ENCODE results near the gene GALNT10.

Gene GALNT10

GRCh38 chr5:154205441-154206117 is 15.0 kb downstream of the GALNT10 start:
- peaks cover 9% of the 10 kb centered on the region; the same call in 1 of the 2 replicates for H3K4me1 ChIP-seq (ENCODE audit: control insufficient read depth, insufficient read depth, low read length)

GRCh38 chr5:154206311-154206710 is 15.8 kb downstream of the GALNT10 start:
- H3K27ac ChIP-seq (ENCODE audit: low read depth, low read length), result no peak overlapping the region
- H3K9ac ChIP-seq (ENCODE audit: low read depth, low read length), result no peak overlapping the region
- no peaks in the 10 kb centered on the region for H3K27me3 ChIP-seq (ENCODE audit: control insufficient read depth, insufficient read depth, low read length)
- H3K4me1 ChIP-seq (ENCODE audit: control insufficient read depth, insufficient read depth, low read length), result peaks cover 9% of the 10 kb centered on the region; the same call in 1 of the 2 replicates
- H3K4me3 ChIP-seq (ENCODE audit: low read depth, low read length), result no peak overlapping the region
- no peaks in the 10 kb centered on the region for H3K36me3 ChIP-seq (ENCODE audit: control insufficient read depth, insufficient read depth, low read length)
- H3K9me3 ChIP-seq (ENCODE audit: control insufficient read depth, insufficient read depth, low read length), result no peaks in the 10 kb centered on the region

More at GRCh38 chr5:154205441-154206117, 15.0 kb downstream of the GALNT10 start:
- no peak overlapping the region for H3K9ac ChIP-seq (ENCODE audit: low read depth, low read length)
- H3K9me3 ChIP-seq (ENCODE audit: control insufficient read depth, insufficient read depth, low read length), result no peaks in the 10 kb centered on the region
- no peaks in the 10 kb centered on the region for H3K27me3 ChIP-seq (ENCODE audit: control insufficient read depth, insufficient read depth, low read length)
- no peak overlapping the region for H3K4me3 ChIP-seq (ENCODE audit: low read depth, low read length)
- H3K27ac ChIP-seq (ENCODE audit: low read depth, low read length), result no peak overlapping the region
- H3K36me3 ChIP-seq (ENCODE audit: control insufficient read depth, insufficient read depth, low read length), result no peaks in the 10 kb centered on the region

GRCh38 chr5:154207204-154207603 is 16.7 kb downstream of the GALNT10 start:
- Histone ChIP-seq H3K27me3 (ENCODE audit: control insufficient read depth, insufficient read depth, low read length) (no peaks in the 10 kb centered on the region), H3K4me1 (ENCODE audit: control insufficient read depth, insufficient read depth, low read length) (peaks cover 9% of the 10 kb centered on the region; the same call in 1 of the 2 replicates), H3K36me3 (ENCODE audit: control insufficient read depth, insufficient read depth, low read length) (no peaks in the 10 kb centered on the region), H3K9me3 (ENCODE audit: control insufficient read depth, insufficient read depth, low read length) (no peaks in the 10 kb centered on the region), H3K27ac (ENCODE audit: low read depth, low read length) (no peak overlapping the region), H3K9ac (ENCODE audit: low read depth, low read length) (no peak overlapping the region), H3K4me3 (ENCODE audit: low read depth, low read length) (no peak overlapping the region)

GRCh38 chr5:154209591-154210081 is 19.1 kb downstream of the GALNT10 start:
- no peaks in the 10 kb centered on the region for H3K9me3 ChIP-seq (ENCODE audit: control insufficient read depth, insufficient read depth, low read length)
- H3K27me3 ChIP-seq (ENCODE audit: control insufficient read depth, insufficient read depth, low read length), result no peaks in the 10 kb centered on the region
- H3K4me3 ChIP-seq (ENCODE audit: low read depth, low read length), result no peak overlapping the region
- H3K27ac ChIP-seq (ENCODE audit: low read depth, low read length), result no peak overlapping the region
- H3K9ac ChIP-seq (ENCODE audit: low read depth, low read length), result no peak overlapping the region
- 0 out of 2 replicates have a peak, but pooled peaks cover 4% of the 10 kb centered on the region for H3K4me1 ChIP-seq (ENCODE audit: control insufficient read depth, insufficient read depth, low read length)
- H3K36me3 ChIP-seq (ENCODE audit: control insufficient read depth, insufficient read depth, low read length), result no peaks in the 10 kb centered on the region

- 0 out of 2 replicates have a peak, but pooled peaks cover 4% of the 10 kb centered on the region for H3K4me1 ChIP-seq (ENCODE audit: control insufficient read depth, insufficient read depth, low read length)
- no peak overlapping the region for H3K27ac ChIP-seq (ENCODE audit: low read depth, low read length)
- H3K36me3 ChIP-seq (ENCODE audit: control insufficient read depth, insufficient read depth, low read length), result no peaks in the 10 kb centered on the region
- no peak overlapping the region for H3K9ac ChIP-seq (ENCODE audit: low read depth, low read length)
- H3K4me3 ChIP-seq (ENCODE audit: low read depth, low read length), result no peak overlapping the region
- H3K27me3 ChIP-seq (ENCODE audit: control insufficient read depth, insufficient read depth, low read length), result no peaks in the 10 kb centered on the region
- no peaks in the 10 kb centered on the region for H3K9me3 ChIP-seq (ENCODE audit: control insufficient read depth, insufficient read depth, low read length)
Observed at GRCh38 chr5:154210163-154210562, 19.6 kb downstream of the GALNT10 start.

- no peaks in the 10 kb centered on the region for H3K27me3 ChIP-seq (ENCODE audit: control insufficient read depth, insufficient read depth, low read length)
- H3K9ac ChIP-seq (ENCODE audit: low read depth, low read length), result no peak overlapping the region
- H3K27ac ChIP-seq (ENCODE audit: low read depth, low read length), result no peak overlapping the region
- H3K4me1 ChIP-seq (ENCODE audit: control insufficient read depth, insufficient read depth, low read length), result 0 out of 2 replicates have a peak, but pooled peaks cover 4% of the 10 kb centered on the region
- H3K36me3 ChIP-seq (ENCODE audit: control insufficient read depth, insufficient read depth, low read length), result no peaks in the 10 kb centered on the region
- H3K4me3 ChIP-seq (ENCODE audit: low read depth, low read length), result no peak overlapping the region
- no peaks in the 10 kb centered on the region for H3K9me3 ChIP-seq (ENCODE audit: control insufficient read depth, insufficient read depth, low read length)
Observed at GRCh38 chr5:154211641-154212390, 21.3 kb downstream of the GALNT10 start.

- H3K27ac ChIP-seq (ENCODE audit: low read depth, low read length), result no peak overlapping the region
- peaks cover 6% of the 10 kb centered on the region; the same call in 1 of the 2 replicates for H3K4me1 ChIP-seq (ENCODE audit: control insufficient read depth, insufficient read depth, low read length)
- H3K36me3 ChIP-seq (ENCODE audit: control insufficient read depth, insufficient read depth, low read length), result no peaks in the 10 kb centered on the region
- no peak overlapping the region for H3K4me3 ChIP-seq (ENCODE audit: low read depth, low read length)
- H3K27me3 ChIP-seq (ENCODE audit: control insufficient read depth, insufficient read depth, low read length), result no peaks in the 10 kb centered on the region
- no peaks in the 10 kb centered on the region for H3K9me3 ChIP-seq (ENCODE audit: control insufficient read depth, insufficient read depth, low read length)
- H3K9ac ChIP-seq (ENCODE audit: low read depth, low read length), result no peak overlapping the region
Observed at GRCh38 chr5:154213592-154213991, 23.1 kb downstream of the GALNT10 start.

- no peak overlapping the region for H3K27ac ChIP-seq (ENCODE audit: low read depth, low read length)
- no peaks in the 10 kb centered on the region for H3K36me3 ChIP-seq (ENCODE audit: control insufficient read depth, insufficient read depth, low read length)
- no peak overlapping the region for H3K4me3 ChIP-seq (ENCODE audit: low read depth, low read length)
- peaks cover 12% of the 10 kb centered on the region for H3K4me1 ChIP-seq (ENCODE audit: control insufficient read depth, insufficient read depth, low read length)
- no peaks in the 10 kb centered on the region for H3K27me3 ChIP-seq (ENCODE audit: control insufficient read depth, insufficient read depth, low read length)
- H3K9ac ChIP-seq (ENCODE audit: low read depth, low read length), result no peak overlapping the region
- H3K9me3 ChIP-seq (ENCODE audit: control insufficient read depth, insufficient read depth, low read length), result no peaks in the 10 kb centered on the region
Observed at GRCh38 chr5:154214371-154215106, 24.0 kb downstream of the GALNT10 start.

GRCh38 chr5:154215571-154216325 is 25.2 kb downstream of the GALNT10 start:
- Histone ChIP-seq H3K36me3 (ENCODE audit: control insufficient read depth, insufficient read depth, low read length) (no peaks in the 10 kb centered on the region), H3K27me3 (ENCODE audit: control insufficient read depth, insufficient read depth, low read length) (no peaks in the 10 kb centered on the region), H3K9ac (ENCODE audit: low read depth, low read length) (no peak overlapping the region), H3K4me1 (ENCODE audit: control insufficient read depth, insufficient read depth, low read length) (peaks cover 22% of the 10 kb centered on the region), H3K27ac (ENCODE audit: low read depth, low read length) (no peak overlapping the region), H3K4me3 (ENCODE audit: low read depth, low read length) (no peak overlapping the region), H3K9me3 (ENCODE audit: control insufficient read depth, insufficient read depth, low read length) (no peaks in the 10 kb centered on the region)

- H3K4me3 ChIP-seq (ENCODE audit: low read depth, low read length), result no peak overlapping the region
- H3K27me3 ChIP-seq (ENCODE audit: control insufficient read depth, insufficient read depth, low read length), result no peaks in the 10 kb centered on the region
- H3K9me3 ChIP-seq (ENCODE audit: control insufficient read depth, insufficient read depth, low read length), result no peaks in the 10 kb centered on the region
- H3K27ac ChIP-seq (ENCODE audit: low read depth, low read length), result no peak overlapping the region
- peaks cover 22% of the 10 kb centered on the region for H3K4me1 ChIP-seq (ENCODE audit: control insufficient read depth, insufficient read depth, low read length)
- H3K36me3 ChIP-seq (ENCODE audit: control insufficient read depth, insufficient read depth, low read length), result no peaks in the 10 kb centered on the region
- H3K9ac ChIP-seq (ENCODE audit: low read depth, low read length), result no peak overlapping the region
Observed at GRCh38 chr5:154217462-154217861, 26.9 kb downstream of the GALNT10 start.
